ENCODE measurements around the gene BDKRB2. TPM values are rescaled to one million over a fixed set of nuclear protein-coding genes. Genes with fewer than 3 reads are reported as not detected.

BDKRB2 gene
- total and polyA plus RNA-seq, 2 experiments from 2014 or later = 12.4 to 14.4 TPM

GRCh38 chr14:96246539-96246847, 41.9 kb downstream of the BDKRB2 start:
- in situ Hi-C loops (cut with MboI) = no loop called here
- Histone ChIP-seq H3K9me2 (ENCODE audit: insufficient read depth) (no peaks in the 10 kb centered on the region), H3F3A (ENCODE audit: insufficient read depth) (peaks cover 54% of the 10 kb centered on the region), H3K4me3 (no peak overlapping the region), H3K4me1 (ENCODE audit: insufficient read depth) (peaks cover 43% of the 10 kb centered on the region), H3K9me3 (ENCODE audit: low read depth) (no peaks in the 10 kb centered on the region), H3K4me2 (ENCODE audit: unreplicated experiment) (peak overlapping the region; percentile 35), H2AFZ (no peak overlapping the region), H3K79me2 (ENCODE audit: insufficient read depth) (no peaks in the 10 kb centered on the region), H3K9ac (peak overlapping the region; percentile 74), H3K27ac (peak overlapping the region; percentile 96), H3K36me3 (ENCODE audit: low read depth) (no peaks in the 10 kb centered on the region; the same call in 1 of the 2 replicates), H3K27me3 (replicated peaks; ENCODE audit: insufficient read depth) (no peaks in the 10 kb centered on the region), H4K20me1 (ENCODE audit: insufficient read depth) (no peaks in the 10 kb centered on the region)
- TF ChIP-seq EZH2phosphoT487 (IDR thresholded peaks at IDR 0.05; ENCODE audit: insufficient read depth, low read depth) (no peak), EZH2 (IDR thresholded peaks at IDR 0.05; ENCODE audit: insufficient read depth, poor library complexity, severe bottlenecking) (no peak)
- WGBS, 2 experiments (ENCODE audit: low coverage in 1 of 2, low lambda C conversion rate in 2 of 2, missing lambda C conversion rate in 2 of 2) = 0% methylated on average over 1 of the region's 1 CpG
- DNase-seq = peak; percentile 100

GRCh38 chr14:96247031-96247430, 42.4 kb downstream of the BDKRB2 start:
- Histone ChIP-seq H4K20me1 (ENCODE audit: insufficient read depth) (no peaks in the 10 kb centered on the region), H3K79me2 (ENCODE audit: insufficient read depth) (no peaks in the 10 kb centered on the region), H3K4me2 (ENCODE audit: unreplicated experiment) (peak overlapping the region; percentile 35), H3K9me3 (ENCODE audit: low read depth) (no peaks in the 10 kb centered on the region), H3K4me3 (no peak overlapping the region), H3K4me1 (ENCODE audit: insufficient read depth) (peaks cover 47% of the 10 kb centered on the region), H3K9me2 (ENCODE audit: insufficient read depth) (no peaks in the 10 kb centered on the region), H3K27ac (peak overlapping the region; percentile 96), H3K36me3 (ENCODE audit: low read depth) (no peaks in the 10 kb centered on the region; the same call in 1 of the 2 replicates), H3K9ac (peak overlapping the region; percentile 59), H2AFZ (no peak overlapping the region), H3F3A (ENCODE audit: insufficient read depth) (peaks cover 54% of the 10 kb centered on the region), H3K27me3 (replicated peaks; ENCODE audit: insufficient read depth) (no peaks in the 10 kb centered on the region)
- 60 to 70% methylated on average over 6 of the region's 6 CpGs for WGBS, 2 experiments (ENCODE audit: low coverage in 1 of 2, low lambda C conversion rate in 2 of 2, missing lambda C conversion rate in 2 of 2)
- in situ Hi-C loops (cut with MboI) = no loop called here
- peak; percentile 45 for DNase-seq
- TF ChIP-seq EZH2 (IDR thresholded peaks at IDR 0.05; ENCODE audit: insufficient read depth, poor library complexity, severe bottlenecking) (no peak), EZH2phosphoT487 (IDR thresholded peaks at IDR 0.05; ENCODE audit: insufficient read depth, low read depth) (no peak)

DNA sequence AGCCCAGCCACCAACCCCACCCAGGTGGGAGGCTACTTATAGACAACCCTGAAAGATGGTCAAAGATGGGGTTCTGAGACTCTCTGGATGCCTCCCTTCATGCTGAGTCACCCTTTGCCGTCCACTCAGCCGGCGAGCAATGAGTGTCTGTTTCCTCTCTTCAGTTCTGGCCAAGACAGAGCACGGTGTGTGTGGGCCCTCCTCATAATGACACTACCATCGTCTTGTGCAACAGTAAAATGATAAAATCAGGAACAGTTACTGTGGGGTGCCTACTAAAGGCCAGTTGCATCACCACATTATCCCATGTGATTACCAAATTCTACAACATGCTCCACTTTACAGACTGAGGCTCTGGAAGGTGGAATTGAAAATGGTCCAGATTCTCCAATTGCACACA, 44.4 kb downstream of the BDKRB2 start:
- WGBS, 2 experiments (ENCODE audit: low coverage in 1 of 2, low lambda C conversion rate in 2 of 2, missing lambda C conversion rate in 2 of 2) = 1% methylated on average over 5 of the region's 5 CpGs
- Histone ChIP-seq H3K4me2 (ENCODE audit: unreplicated experiment) (peak overlapping the region; percentile 4), H3K9me2 (ENCODE audit: insufficient read depth) (no peaks in the 10 kb centered on the region), H3K4me1 (ENCODE audit: insufficient read depth) (peaks cover 63% of the 10 kb centered on the region), H3K9me3 (ENCODE audit: low read depth) (no peaks in the 10 kb centered on the region), H3K9ac (peak overlapping the region; percentile 36; the same call in 1 of the 2 replicates), H3K79me2 (ENCODE audit: insufficient read depth) (no peaks in the 10 kb centered on the region), H3K36me3 (ENCODE audit: low read depth) (no peaks in the 10 kb centered on the region), H4K20me1 (ENCODE audit: insufficient read depth) (no peaks in the 10 kb centered on the region), H3F3A (ENCODE audit: insufficient read depth) (peaks cover 60% of the 10 kb centered on the region), H3K4me3 (no peak overlapping the region), H3K27ac (peak overlapping the region; percentile 96), H3K27me3 (replicated peaks; ENCODE audit: insufficient read depth) (no peaks in the 10 kb centered on the region), H2AFZ (no peak overlapping the region)
- TF ChIP-seq EZH2phosphoT487 (IDR thresholded peaks at IDR 0.05; ENCODE audit: insufficient read depth, low read depth) (no peak), EZH2 (IDR thresholded peaks at IDR 0.05; ENCODE audit: insufficient read depth, poor library complexity, severe bottlenecking) (no peak)
- peak; percentile 98 for DNase-seq
- in situ Hi-C loops (cut with MboI) = no loop called here

DNA sequence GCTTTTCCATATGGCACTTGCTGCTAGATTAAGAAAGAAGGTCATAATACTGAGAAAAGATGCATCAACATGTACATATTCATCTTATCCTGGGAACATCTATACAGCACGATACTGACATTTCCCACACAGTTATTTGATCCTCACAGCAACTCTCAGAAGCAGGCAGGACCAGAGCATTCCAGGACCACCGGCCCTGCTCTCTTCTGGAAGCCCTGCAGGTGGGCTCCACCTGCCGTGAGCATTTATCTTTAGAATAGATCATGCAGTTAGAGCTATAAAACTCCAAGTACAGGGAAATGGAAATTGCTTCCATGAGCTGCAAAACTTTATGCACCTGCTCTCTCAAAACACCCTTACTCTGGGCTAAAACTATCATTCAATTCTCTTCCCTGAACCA, 45.8 kb downstream of the BDKRB2 start:
- Histone ChIP-seq H3K27ac (no peak overlapping the region), H2AFZ (no peak overlapping the region), H3K9me2 (ENCODE audit: insufficient read depth) (no peaks in the 10 kb centered on the region), H3K4me1 (ENCODE audit: insufficient read depth) (peaks cover 70% of the 10 kb centered on the region), H3K4me2 (ENCODE audit: unreplicated experiment) (no peak overlapping the region), H4K20me1 (ENCODE audit: insufficient read depth) (no peaks in the 10 kb centered on the region), H3K27me3 (replicated peaks; ENCODE audit: insufficient read depth) (no peaks in the 10 kb centered on the region), H3K79me2 (ENCODE audit: insufficient read depth) (no peaks in the 10 kb centered on the region), H3F3A (ENCODE audit: insufficient read depth) (peaks cover 61% of the 10 kb centered on the region), H3K36me3 (ENCODE audit: low read depth) (no peaks in the 10 kb centered on the region), H3K9me3 (ENCODE audit: low read depth) (no peaks in the 10 kb centered on the region), H3K9ac (no peak overlapping the region), H3K4me3 (no peak overlapping the region)
- TF ChIP-seq EZH2phosphoT487 (IDR thresholded peaks at IDR 0.05; ENCODE audit: insufficient read depth, low read depth) (no peak), EZH2 (IDR thresholded peaks at IDR 0.05; ENCODE audit: insufficient read depth, poor library complexity, severe bottlenecking) (no peak)
- 34% methylated on average over 3 of the region's 3 CpGs for WGBS, 2 experiments (ENCODE audit: low coverage in 1 of 2, low lambda C conversion rate in 2 of 2, missing lambda C conversion rate in 2 of 2)
- in situ Hi-C loops (cut with MboI) = no loop called here
- DNase-seq = no peak

DNA sequence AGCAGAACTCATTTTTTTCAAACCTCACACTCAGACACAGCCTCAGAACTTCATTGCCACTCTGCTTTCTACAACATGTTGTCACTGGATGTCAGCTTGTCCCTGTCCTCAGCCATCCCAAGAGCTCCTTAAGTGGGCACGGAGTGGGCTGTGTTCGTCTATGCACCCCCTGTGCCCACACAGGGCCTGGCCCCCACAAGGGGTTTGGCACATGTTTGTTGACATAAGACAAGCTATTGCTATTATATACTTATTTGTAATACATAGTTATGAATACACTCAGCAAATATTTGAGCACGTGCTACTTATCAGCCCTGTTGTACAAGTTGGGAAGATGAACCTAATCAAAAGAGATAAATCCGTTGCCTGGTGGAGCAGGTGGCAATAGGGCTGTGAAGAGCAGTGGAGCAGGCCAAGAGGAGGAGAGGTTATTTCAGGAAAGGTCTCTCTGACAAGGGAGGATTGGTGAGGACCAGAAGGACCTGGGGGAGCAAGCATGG, 47.1 kb downstream of the BDKRB2 start:
- H3K9me3 ChIP-seq (ENCODE audit: low read depth) = no peaks in the 10 kb centered on the region
- H4K20me1 ChIP-seq (ENCODE audit: insufficient read depth) = no peaks in the 10 kb centered on the region
- no peak overlapping the region for H3K4me2 ChIP-seq (ENCODE audit: unreplicated experiment)
- H3K27ac ChIP-seq = no peak overlapping the region
- TF ChIP-seq EZH2 (IDR thresholded peaks at IDR 0.05; ENCODE audit: insufficient read depth, poor library complexity, severe bottlenecking) (no peak), EZH2phosphoT487 (IDR thresholded peaks at IDR 0.05; ENCODE audit: insufficient read depth, low read depth) (no peak)
- H3K4me3 ChIP-seq = no peak overlapping the region
- in situ Hi-C loops (cut with MboI) = no loop called here
- H3K9me2 ChIP-seq (ENCODE audit: insufficient read depth) = no peaks in the 10 kb centered on the region
- H3K79me2 ChIP-seq (ENCODE audit: insufficient read depth) = no peaks in the 10 kb centered on the region
- peaks cover 61% of the 10 kb centered on the region for H3F3A ChIP-seq (ENCODE audit: insufficient read depth)
- no peak for DNase-seq
- H3K36me3 ChIP-seq (ENCODE audit: low read depth) = no peaks in the 10 kb centered on the region
- no peaks in the 10 kb centered on the region for H3K27me3 ChIP-seq (replicated peaks; ENCODE audit: insufficient read depth)
- H3K4me1 ChIP-seq (ENCODE audit: insufficient read depth) = peaks cover 72% of the 10 kb centered on the region
- 81 to 87% methylated on average over 4 of the region's 4 CpGs for WGBS, 2 experiments (ENCODE audit: low coverage in 1 of 2, low lambda C conversion rate in 2 of 2, missing lambda C conversion rate in 2 of 2)
- H3K9ac ChIP-seq = no peak overlapping the region
- no peak overlapping the region for H2AFZ ChIP-seq

All from GM23248 (cell line).